Measurements from ENCODE around the gene SAC3D1. TPM values are rescaled to one million over a fixed set of nuclear protein-coding genes. Genes with fewer than 3 reads are reported as not detected.
A peak's percentile ranks its signal among the peaks of the same experiment; 100 is the strongest.

The SAC3D1 gene
- 10 to 100 TPM in 2 of 6 experiments, 1 to 10 TPM in 4; 4.2 to 13.8 (median 5.8) TPM for total RNA-seq
- long read RNA-seq = 0 reads

DNA sequence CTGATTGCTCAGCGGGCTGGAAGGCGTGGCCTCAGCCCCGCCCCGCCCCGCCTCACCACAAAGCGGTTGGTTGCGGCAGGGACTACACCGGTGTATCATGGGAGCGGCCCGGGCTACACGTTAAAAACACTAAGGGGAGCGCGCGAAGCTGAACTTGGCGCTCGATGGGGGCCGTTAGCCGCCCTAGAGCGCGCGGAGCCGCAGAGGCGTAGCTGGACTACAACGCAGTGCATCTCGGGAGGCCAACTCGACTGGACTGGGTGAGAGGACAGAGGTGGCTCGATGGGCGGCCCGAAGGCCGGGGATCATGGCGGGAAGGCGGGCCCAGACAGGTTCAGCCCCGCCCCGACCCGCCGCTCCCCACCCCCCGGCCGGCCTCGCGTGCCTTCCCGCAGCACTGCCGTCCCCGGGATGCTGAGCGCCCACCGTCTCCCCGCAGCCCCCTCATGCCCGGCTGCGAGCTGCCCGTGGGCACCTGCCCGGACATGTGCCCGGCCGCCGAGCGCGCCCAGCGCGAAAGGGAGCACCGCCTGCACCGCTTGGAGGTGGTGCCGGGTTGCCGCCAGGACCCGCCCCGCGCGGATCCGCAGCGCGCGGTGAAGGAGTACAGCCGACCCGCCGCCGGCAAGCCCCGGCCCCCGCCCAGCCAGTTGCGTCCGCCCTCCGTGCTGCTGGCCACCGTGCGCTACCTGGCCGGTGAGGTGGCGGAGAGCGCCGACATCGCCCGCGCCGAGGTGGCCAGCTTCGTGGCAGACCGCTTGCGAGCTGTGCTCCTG, at the start of gene SAC3D1:
Gene SAC3D1 (plus strand): TSS at position 364 of the 776 bp plus-strand sequence. CDS start 83 bp downstream, at position 447.
- Histone ChIP-seq H3K4me1 (peaks cover 0 to 11% (median 3%) of the 10 kb centered on the region in 4 donors), H3K4me3 (peak within 1 kb of the TSS; percentile 86 to 96 (median 92)), H3K9me3 (no peaks in the 10 kb centered on the region), H3K36me3 (no peaks in the 10 kb centered on the region), H3K27me3 (no peaks in the 10 kb centered on the region), H3K27ac (peak within 1 kb of the TSS; percentile 67 to 75 (median 74))
- ATAC-seq (peak; percentile 94 to 96 (median 94)), DNase-seq (peak; percentile 92 to 96 (median 96))
- intact Hi-C loops (cut with DNase I) = no loop called here
- no CpG with 5 or more reads among the region's 91 CpGs for WGBS (ENCODE audit: insufficient coverage, low coverage, low lambda C conversion rate, missing lambda C conversion rate)
- TF ChIP-seq, protein P1, sequence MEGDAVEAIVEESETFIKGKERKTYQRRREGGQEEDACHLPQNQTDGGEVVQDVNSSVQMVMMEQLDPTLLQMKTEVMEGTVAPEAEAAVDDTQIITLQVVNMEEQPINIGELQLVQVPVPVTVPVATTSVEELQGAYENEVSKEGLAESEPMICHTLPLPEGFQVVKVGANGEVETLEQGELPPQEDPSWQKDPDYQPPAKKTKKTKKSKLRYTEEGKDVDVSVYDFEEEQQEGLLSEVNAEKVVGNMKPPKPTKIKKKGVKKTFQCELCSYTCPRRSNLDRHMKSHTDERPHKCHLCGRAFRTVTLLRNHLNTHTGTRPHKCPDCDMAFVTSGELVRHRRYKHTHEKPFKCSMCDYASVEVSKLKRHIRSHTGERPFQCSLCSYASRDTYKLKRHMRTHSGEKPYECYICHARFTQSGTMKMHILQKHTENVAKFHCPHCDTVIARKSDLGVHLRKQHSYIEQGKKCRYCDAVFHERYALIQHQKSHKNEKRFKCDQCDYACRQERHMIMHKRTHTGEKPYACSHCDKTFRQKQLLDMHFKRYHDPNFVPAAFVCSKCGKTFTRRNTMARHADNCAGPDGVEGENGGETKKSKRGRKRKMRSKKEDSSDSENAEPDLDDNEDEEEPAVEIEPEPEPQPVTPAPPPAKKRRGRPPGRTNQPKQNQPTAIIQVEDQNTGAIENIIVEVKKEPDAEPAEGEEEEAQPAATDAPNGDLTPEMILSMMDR (IDR thresholded peaks at IDR 0.05) = no peak
- TF ChIP-seq POLR2A (IDR thresholded peaks at IDR 0.05) = peak; percentile 30

- Histone ChIP-seq H3K4me1 (peaks cover 0 to 13% (median 5%) of the 10 kb centered on the region in 4 donors), H3K27ac (no peak overlapping the region), H3K27me3 (no peaks in the 10 kb centered on the region), H3K9me3 (no peaks in the 10 kb centered on the region), H3K36me3 (peaks cover 0 to 6% (median 0%) of the 10 kb centered on the region in 4 donors), H3K4me3 (no peak overlapping the region)
- no peak for DNase-seq
- ATAC-seq = no peak
- WGBS (ENCODE audit: insufficient coverage, low coverage, low lambda C conversion rate, missing lambda C conversion rate) = no CpG with 5 or more reads among the region's 7 CpGs
- TF ChIP-seq, protein P1 (IDR thresholded peaks at IDR 0.05) = no peak
- TF ChIP-seq POLR2A (IDR thresholded peaks at IDR 0.05) = no peak
- intact Hi-C loops (cut with DNase I) = no loop called here
Observed at GRCh38 chr11:64994318-64994717, 46.7 kb upstream of the SAC3D1 start.

GRCh38 chr11:64996327-64996709, 44.7 kb upstream of the SAC3D1 start:
- TF ChIP-seq, protein P1 (IDR thresholded peaks at IDR 0.05) = no peak
- no peak for TF ChIP-seq POLR2A (IDR thresholded peaks at IDR 0.05)
- intact Hi-C loops (cut with DNase I) = no loop called here
- Histone ChIP-seq H3K4me3 (peak overlapping the region; percentile 52 to 70 (median 58)), H3K27ac (peak overlapping the region; percentile 47 to 72 (median 60)), H3K36me3 (peaks cover 0 to 6% (median 0%) of the 10 kb centered on the region in 4 donors), H3K4me1 (peaks cover 0 to 13% (median 5%) of the 10 kb centered on the region in 4 donors), H3K9me3 (no peaks in the 10 kb centered on the region), H3K27me3 (no peaks in the 10 kb centered on the region)
- peak in 3 of 4 donors; percentile 34 to 47 (median 35) for ATAC-seq
- no peak for DNase-seq
- 9% methylated on average over 9 of the region's 11 CpGs for WGBS (ENCODE audit: insufficient coverage, low coverage, low lambda C conversion rate, missing lambda C conversion rate)

- H3K27ac ChIP-seq = peak within 1 kb of the TSS; percentile 47 to 72 (median 60)
- 3% methylated on average over 7 of the region's 9 CpGs for WGBS (ENCODE audit: insufficient coverage, low coverage, low lambda C conversion rate, missing lambda C conversion rate)
Observed at GRCh38 chr11:64996710-64997380, 44.2 kb upstream of the SAC3D1 start, which contains the start of gene BATF2. Gene BATF2, minus strand, starts transcription at chr11:64996971. Its CDS starts 57 bp downstream, at chr11:64996914.

More at GRCh38 chr11:64996710-64997380, 44.2 kb upstream of the SAC3D1 start, which contains the start of gene BATF2:
- TF ChIP-seq, protein P1 (IDR thresholded peaks at IDR 0.05) = peak; percentile 47 to 59 (median 53)
- peak; percentile 89 for TF ChIP-seq POLR2A (IDR thresholded peaks at IDR 0.05)
- no peaks in the 10 kb centered on the region for H3K27me3 ChIP-seq
- H3K4me1 ChIP-seq = peaks cover 0 to 13% (median 5%) of the 10 kb centered on the region in 4 donors
- intact Hi-C loops (cut with DNase I) = no loop called here
- DNase-seq (peak; percentile 85 to 92 (median 88)), ATAC-seq (peak; percentile 97 to 99 (median 98))
- no peaks in the 10 kb centered on the region for H3K9me3 ChIP-seq
- peak within 1 kb of the TSS; percentile 52 to 70 (median 58) for H3K4me3 ChIP-seq
- peaks cover 0 to 6% (median 0%) of the 10 kb centered on the region in 4 donors for H3K36me3 ChIP-seq

All from right lobe of liver (tissue), 6 donors.